Brain microvascular endothelial cell (primary cell): ENCODE results near the gene SCRN1.
"Not testable (repeated sequence)": the region's sequence is repeated elsewhere in the genome, so short reads cannot be mapped to it uniquely, and the experiment has no call there.

Experiments
- DNase-seq: peaks from one replicate; pipeline ENCODE4 v3.0.0-alpha.2; 2020
- H3K27ac ChIP-seq: fragments of 250-450 bp; sonication (Bioruptor Pico); 2 replicates; pipeline ENCODE4 v1.5.1; 2020; ENCODE audit warnings: mild to moderate bottlenecking, moderate library complexity
- H3K27me3 ChIP-seq: fragments of 250-450 bp; sonication (Bioruptor Pico); replicated peaks from 2 replicates; pipeline ENCODE4 v1.5.1; 2020; ENCODE audit warnings: mild to moderate bottlenecking
- H3K36me3 ChIP-seq: fragments of 250-450 bp; sonication (Bioruptor Pico); replicated peaks from 2 replicates; pipeline ENCODE4 v1.5.1; 2020; ENCODE audit warnings: mild to moderate bottlenecking
- H3K4me3 ChIP-seq: 2 replicates; pipeline ENCODE4 v1.5.1; 2011; ENCODE audit warnings: low read depth, mild to moderate bottlenecking, control low read depth, low read length, moderate library complexity
- CTCF ChIP-seq: IDR thresholded peaks from 2 replicates; pipeline ENCODE4 v1.5.1; 2011; ENCODE audit warnings: low read depth, mild to moderate bottlenecking, moderate library complexity, low read length, control low read depth, inconsistent platforms; ENCODE audit errors: missing control alignments
- in situ Hi-C: cut with HindIII; loops from 2 replicates; pipeline ENCODE4 v1.10.0; 2017; ENCODE audit warnings: low sequenced_read_pairs, low pct_ligation_motif_present

Gene SCRN1

DNA sequence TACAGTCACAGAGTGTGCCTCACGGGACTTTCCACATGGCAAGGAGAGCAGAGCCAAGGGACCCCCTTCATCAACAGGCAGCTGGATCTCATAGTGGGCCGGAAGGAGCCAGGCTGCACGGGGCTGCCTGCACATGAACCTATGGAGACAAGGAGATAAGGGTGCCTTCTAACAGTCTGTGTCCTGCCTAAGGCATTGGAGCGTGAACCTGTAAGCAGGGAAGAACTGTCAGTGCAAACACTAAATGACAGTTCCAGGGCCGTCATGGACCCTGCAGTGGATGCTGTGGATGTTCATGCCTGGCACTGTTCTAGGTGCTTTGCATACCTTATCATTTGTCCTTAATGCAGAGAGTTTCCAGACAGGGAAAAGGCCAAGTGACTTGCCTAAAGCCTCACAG lies 97.4 kb downstream of the SCRN1 start:
- TF ChIP-seq CTCF = no peak
- no peak for DNase-seq
- H3K27me3 ChIP-seq = no peaks in the 10 kb centered on the region
- no peak overlapping the region for H3K27ac ChIP-seq
- H3K36me3 ChIP-seq = no peaks in the 10 kb centered on the region
- no peak overlapping the region for H3K4me3 ChIP-seq
- in situ Hi-C loops = no loop called here

DNA sequence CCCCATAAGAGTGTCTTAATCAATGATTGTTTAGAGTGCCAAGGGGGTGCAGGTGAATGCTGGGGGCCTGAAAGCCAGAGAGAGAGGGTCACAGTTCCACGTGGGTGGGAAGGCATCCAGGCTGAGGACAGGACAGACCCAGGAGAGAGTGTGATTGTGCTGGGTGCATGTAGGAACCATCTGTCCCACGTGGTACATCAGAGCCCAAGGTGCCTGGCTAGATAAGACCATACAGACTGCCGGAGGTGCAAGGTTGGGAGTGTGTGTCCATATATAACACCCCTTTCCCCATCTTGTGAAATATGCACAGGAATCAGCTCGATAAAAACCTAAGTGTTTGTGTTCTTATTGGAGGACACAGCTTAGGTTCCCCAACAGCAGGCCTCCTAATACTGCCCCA lies 97.8 kb downstream of the SCRN1 start:
- Histone ChIP-seq H3K27ac (no peak overlapping the region), H3K4me3 (no peak overlapping the region), H3K36me3 (no peaks in the 10 kb centered on the region), H3K27me3 (no peaks in the 10 kb centered on the region)
- DNase-seq = no peak
- in situ Hi-C loops = no loop called here
- no peak for TF ChIP-seq CTCF

DNA sequence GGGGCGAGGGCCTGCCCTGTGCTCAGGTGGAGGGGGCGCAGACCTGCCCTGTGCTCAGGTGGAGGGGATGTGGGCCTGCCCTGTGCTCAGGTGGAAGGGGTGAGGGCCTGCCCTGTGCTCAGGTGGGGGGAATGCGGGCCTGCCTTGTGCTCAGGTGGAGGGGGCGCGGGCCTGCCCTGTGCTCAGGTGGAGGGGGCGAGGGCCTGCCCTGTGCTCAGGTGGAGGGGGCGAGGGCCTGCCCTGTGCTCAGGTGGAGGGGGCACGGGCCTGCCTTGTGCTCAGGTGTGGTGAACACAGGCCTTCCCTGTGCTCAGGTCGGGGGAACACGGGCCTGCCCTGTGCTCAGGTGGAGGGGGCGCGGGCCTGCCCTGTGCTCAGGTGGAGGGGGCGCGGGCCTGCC lies 98.8 kb downstream of the SCRN1 start:
- H3K27me3 ChIP-seq, DNase-seq, in situ Hi-C loops: not testable (repeated sequence)

GRCh38 chr7:29890251-29890650 lies 99.3 kb downstream of the SCRN1 start:
- H3K27ac ChIP-seq = no peak overlapping the region
- no peak for DNase-seq
- no peak for TF ChIP-seq CTCF
- no peaks in the 10 kb centered on the region for H3K27me3 ChIP-seq
- no peak overlapping the region for H3K4me3 ChIP-seq
- in situ Hi-C loops = no loop called here
- no peaks in the 10 kb centered on the region for H3K36me3 ChIP-seq

More for the DNA sequence above, 98.8 kb downstream of the SCRN1 start:
- H3K27ac ChIP-seq, H3K4me3 ChIP-seq, H3K36me3 ChIP-seq: not testable (repeated sequence)

- no peaks in the 10 kb centered on the region for H3K27me3 ChIP-seq
- H3K36me3 ChIP-seq = no peaks in the 10 kb centered on the region
- in situ Hi-C loops = no loop called here
- no peak overlapping the region for H3K4me3 ChIP-seq
- TF ChIP-seq CTCF = no peak
- no peak overlapping the region for H3K27ac ChIP-seq
- no peak for DNase-seq
Measured at GRCh38 chr7:29889288-29889687, 100.3 kb downstream of the SCRN1 start.

DNA sequence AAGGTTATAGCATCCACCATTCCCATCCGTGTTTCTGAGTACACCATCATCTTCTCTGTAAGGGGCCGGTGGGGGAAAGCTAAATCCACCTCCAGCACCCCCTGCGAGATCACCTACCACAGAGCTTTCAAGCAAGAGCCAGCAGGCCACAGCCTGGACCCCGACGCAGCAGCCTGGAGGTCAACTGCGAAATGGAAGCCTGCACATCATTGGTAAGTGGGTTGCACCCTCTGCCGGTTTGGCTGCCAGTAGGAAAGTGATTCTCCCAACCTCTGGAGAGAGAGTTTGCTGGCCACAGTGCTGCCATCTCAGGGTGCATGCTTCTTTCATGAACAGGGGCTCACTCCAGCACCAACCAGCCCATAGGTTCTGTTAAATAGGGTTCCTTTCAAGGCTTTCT lies 101.6 kb downstream of the SCRN1 start:
- H3K4me3 ChIP-seq = no peak overlapping the region
- no peak overlapping the region for H3K27ac ChIP-seq
- H3K36me3 ChIP-seq = no peaks in the 10 kb centered on the region
- TF ChIP-seq CTCF = no peak
- no peak for DNase-seq
- in situ Hi-C loops = no loop called here
- no peaks in the 10 kb centered on the region for H3K27me3 ChIP-seq
